ENCODE measurements around the gene ABHD12. TPM values are rescaled to one million over a fixed set of nuclear protein-coding genes. Genes with fewer than 3 reads are reported as not detected.
A peak's percentile ranks its signal among the peaks of the same experiment; 100 is the strongest.

The ABHD12 gene
- total RNA-seq, 1 experiment from 2014 or later: 22.3 TPM

DNA sequence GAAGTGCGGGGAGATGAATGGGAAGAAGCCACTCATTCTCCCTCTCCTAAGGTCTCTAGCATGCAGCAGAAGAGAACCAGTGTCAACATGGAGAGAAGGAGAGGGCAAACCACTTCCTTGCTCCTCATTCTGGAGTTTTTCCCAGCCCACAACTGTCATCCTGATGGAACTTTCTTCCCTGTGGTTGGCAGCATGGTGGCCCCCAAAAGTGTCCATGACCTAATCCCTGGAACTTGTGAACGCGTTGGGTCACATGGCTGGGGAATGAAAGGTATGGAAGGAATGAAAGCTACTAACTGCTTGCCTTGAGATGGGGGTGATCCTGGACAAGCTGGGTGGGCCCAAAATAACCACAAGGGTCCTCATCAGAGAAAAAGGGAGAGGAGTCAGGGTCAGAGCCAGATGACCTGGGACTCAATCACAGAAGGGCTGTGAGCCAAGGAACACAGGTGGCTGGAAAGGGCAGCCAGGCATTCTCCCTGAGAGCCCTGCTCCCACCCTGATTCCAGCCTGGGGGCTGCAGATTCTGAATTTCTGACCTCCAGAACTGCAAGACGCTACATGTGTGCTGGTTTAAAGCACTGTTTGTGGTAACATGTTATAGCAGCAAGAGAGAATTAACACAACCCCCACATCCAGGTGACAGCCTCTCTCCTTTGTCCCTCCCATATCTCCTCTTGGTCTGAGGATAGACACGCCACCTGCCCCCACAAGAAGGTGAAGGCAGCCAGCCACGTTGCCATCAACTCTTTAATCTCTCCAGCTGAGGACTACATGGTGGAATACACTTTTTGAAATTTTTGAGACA, 79.5 kb downstream of the ABHD12 start:
- DNase-seq (ENCODE audit: low spot score): no peak
- in situ Hi-C loops (cut with HindIII; ENCODE audit: low sequenced_read_pairs): no loop called here

DNA sequence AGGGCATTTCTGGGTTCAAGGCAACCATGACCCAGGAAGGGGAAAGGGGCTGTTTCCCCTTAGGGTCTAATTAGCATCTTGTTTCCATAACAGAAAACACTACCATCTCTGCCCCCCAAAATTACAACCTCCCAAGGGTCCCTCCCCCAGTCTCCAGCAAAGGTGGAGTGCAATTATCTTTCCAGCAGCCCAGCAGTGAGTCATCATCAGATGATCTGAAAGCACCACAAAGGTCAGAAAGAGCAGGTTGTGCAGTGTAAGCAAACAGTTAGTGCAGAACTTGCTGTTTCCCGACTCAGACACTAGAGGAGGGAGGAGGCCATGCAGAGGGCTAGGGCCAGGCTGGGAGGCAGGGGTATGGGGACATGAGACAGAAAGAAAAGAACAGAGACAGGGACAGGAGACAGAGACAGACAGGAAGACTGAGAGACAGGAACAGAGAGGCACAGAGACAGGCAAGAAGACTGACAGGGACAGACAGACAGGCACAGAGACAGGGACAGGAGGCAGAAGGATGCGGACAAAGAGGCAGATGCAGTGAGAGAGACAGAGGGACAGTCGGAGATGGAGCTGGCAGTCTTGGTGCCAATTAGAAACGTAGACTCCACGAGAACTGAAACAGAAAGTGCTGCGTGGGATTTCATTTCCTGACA, 80.2 kb downstream of the ABHD12 start:
- peak; percentile 61 for DNase-seq (ENCODE audit: low spot score)
- in situ Hi-C loops (cut with HindIII; ENCODE audit: low sequenced_read_pairs): no loop called here

DNA sequence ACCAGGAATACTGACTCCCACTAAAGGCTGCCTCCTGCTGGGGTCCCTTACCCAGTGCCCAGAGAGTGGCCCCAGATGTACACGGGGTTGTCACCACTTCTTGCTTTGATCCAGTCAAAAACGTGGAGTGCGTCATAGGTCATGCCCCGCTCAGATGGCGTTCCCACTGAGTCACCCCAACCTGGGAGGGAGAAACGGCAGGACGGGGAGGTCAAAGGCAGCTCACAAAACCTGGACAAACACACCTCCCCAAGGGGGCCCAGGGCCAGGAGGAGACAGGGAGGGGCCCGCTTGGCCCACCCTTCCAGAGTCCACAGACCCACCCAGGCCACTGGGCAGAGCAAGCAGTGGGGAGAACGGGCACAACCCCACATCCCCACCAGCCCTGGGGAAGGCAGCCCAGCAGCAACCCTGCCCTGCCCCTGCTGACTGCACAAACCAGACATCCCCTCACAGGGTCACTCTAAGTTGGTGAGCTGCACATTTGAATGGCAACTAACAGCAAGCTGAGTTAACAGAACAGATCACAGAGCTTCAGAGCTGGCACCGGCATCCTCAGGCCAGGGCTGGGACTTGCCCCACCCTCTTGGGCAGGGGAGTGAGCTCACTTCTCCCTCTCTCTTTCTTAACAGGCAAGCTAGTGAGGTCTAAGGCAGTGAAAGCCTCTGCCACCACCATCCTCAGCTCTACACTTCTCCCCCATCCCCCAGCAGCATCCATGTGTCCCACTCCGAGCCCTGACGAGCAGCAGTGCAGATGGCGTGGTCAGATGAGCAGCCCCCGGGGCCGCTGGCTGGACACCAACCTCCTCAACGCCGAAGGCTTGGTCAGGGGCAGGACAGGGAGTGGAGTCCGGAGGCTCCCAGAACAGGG, 81.0 kb downstream of the ABHD12 start:
- DNase-seq (ENCODE audit: low spot score): no peak
- in situ Hi-C loops (cut with HindIII; ENCODE audit: low sequenced_read_pairs): no loop called here

DNA sequence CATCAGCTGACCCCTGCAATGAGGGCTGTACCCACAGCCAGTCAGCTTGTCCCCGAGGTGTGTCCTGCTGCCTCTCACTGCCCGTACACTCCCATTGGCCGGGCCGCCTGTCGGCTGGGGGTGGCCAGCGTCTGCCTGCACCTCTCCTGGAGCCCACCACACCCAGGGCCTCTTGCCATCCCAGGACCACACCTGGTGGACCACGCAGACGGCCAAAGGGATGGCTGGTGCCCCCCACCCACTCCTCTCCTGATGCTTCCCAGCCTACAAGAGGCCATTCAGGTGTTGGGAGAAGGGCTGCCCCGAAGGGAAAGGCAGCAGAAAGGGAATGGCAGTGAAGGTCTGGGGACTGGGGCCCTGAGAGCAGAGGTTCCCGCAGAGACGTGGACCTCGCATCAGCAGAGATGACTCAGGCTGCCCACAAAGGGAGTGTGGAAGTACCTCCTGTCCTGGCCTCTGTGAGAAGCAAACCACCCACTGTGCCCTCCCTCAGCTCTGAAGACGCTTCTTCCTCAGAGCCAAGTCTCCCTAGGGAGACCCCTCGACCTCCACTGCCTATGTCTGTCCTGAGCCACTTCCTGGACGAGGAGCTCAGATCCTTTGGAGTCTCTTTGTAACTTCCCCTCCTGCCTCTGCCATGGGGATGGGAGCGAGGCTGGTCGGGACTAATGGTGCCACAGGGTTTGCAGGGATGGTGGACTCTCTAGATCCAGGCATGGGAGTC, 81.8 kb downstream of the ABHD12 start:
- in situ Hi-C loops (cut with HindIII; ENCODE audit: low sequenced_read_pairs): no loop called here
- no peak for DNase-seq (ENCODE audit: low spot score)

DNA sequence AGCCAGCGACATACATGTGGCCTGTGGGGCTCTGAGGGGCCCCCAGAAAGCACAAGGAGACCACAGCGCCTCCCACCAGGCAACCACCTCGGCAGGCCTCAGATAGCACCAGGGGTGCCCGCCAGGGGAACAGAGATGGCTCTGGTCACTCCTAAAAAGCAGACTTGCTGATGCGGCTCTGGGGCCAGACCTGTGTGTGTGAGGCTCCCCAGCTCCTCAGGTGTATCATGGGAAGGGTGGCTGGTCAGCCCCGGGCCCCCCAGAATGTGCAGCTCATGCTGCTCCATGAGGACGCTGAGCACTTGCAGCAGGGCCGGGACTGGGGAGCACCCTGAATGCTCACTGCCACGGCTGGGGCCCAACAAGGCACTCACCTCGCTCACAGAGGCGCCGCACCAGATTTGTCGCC, 82.5 kb downstream of the ABHD12 start:
- in situ Hi-C loops (cut with HindIII; ENCODE audit: low sequenced_read_pairs): no loop called here
- DNase-seq (ENCODE audit: low spot score): no peak

DNA sequence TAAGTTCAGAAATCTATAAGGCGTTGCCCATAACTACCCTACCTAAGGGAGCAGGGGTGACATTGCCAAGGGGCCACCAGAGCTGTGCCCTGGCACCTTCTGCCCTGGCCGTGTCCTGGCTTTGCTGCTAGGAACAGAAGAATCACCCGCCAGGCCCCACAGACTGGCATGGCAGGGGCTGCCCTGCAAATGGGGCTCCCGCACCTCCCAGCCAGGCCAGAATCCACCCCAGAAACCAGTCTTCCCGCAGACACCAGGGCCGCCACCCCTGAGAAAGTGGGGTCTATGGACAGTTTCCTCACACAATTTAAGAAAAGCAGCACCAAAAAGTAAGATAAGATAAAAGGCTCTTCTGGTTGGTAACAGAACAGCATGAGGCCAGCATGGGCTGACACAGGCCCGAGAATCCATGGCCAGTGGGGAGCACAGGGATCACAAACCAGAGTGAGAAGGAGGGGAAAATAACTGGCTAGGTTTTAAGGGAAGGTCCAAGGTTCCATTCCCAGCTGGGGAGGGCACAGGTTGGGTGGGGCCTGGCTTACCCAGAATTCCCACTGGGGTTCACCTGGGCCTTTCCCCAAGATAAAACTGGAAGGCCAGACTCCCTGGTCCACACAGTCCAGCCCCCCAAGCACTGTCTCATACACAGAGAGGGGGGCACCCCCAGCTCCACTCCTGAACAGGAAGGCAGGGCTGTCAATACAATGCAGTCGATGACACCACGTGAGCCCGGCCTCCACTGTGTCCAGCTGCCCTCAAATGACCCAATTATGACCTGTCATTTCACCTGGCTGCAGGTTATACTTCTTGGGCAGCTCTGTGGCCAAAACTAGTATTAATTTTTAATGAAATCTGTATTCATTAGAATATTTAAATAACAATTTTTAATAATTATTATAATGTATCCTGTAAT, 83.4 kb downstream of the ABHD12 start:
- in situ Hi-C loops (cut with HindIII; ENCODE audit: low sequenced_read_pairs): no loop called here

DNA sequence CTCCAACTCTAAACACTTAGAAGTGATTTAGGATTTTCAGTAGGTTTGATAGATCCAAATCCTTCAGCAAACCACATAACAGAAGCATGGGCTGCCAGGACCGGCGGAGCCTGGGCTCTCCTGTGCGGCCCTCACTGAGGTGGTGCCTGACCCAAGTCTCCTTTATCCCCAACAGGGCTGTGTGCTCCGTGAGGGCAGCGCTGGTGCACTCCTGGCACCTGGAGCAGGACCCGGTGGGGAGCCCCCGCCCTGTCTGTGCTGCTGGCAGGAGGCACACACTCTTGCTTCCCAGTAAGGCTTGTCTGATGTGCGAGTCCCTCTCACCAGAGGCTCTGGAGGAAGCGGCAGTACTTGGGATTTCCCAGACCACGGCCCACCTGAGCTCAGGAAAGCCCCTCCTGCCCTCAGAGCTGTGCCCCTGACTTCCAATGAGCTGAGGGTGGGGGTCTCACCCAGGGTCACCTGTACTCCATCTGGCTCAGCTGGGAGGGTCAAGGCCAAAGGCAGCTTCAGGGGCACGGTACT, 86.5 kb downstream of the ABHD12 start:
- no peak for DNase-seq (ENCODE audit: low spot score)
- in situ Hi-C loops (cut with HindIII; ENCODE audit: low sequenced_read_pairs): no loop called here

More for the DNA sequence above, 83.4 kb downstream of the ABHD12 start:
- DNase-seq (ENCODE audit: low spot score): no peak

DNA sequence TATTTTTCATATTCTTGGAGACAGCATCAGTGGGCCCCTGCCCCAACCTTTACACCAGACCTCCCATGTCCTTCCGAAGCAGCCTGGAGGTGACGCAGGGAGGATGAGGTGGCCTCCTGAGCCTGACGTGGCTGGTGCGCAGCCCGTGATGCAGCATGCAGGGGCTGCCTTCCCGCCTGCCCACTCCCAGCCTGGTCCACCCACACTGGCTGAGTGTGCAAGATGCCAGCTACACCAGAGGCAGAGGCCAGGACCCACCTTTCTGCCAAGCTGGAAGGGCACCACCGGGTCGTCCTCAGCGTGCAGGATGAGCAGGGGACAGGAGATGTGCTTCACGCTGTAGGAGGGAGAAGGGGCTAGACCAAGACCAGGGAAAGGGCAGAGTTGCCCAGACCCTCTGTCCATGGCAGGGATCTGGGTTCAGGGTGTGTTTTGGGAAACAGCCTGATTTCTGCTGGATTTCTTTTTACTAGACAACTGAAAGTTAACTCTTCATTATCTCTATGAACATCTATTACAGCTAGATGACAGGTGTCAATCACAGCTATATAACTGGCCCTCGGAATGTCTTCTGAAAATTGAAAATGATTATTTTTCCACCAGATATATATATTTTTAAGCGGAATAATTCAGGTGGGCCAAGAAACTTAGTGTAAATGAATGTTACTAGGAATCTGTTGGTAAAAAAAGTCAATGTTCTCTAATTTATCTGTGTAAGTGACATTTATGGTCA, 87.2 kb downstream of the ABHD12 start:
- in situ Hi-C loops (cut with HindIII; ENCODE audit: low sequenced_read_pairs): no loop called here
- DNase-seq (ENCODE audit: low spot score): no peak

DNA sequence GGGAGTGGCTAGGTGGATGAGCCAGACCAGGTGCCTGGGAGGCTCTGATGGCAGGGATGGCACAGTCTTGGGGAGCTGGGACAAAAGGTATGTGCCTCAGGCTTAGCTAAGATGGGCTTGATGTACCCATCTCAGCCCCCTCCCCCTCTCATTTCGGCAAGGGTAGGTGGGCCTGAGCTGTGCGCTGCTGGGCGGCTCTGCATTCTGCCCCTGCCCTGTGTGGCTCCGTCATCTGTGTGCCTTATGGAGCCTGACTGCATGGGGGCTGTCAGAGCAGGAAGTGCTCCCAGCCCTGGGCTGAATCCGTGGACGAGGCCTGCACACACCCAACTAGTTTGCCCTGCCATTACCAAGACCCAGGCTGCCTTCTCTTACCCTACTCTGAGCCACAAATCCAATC, 88.0 kb downstream of the ABHD12 start:
- in situ Hi-C loops (cut with HindIII; ENCODE audit: low sequenced_read_pairs): no loop called here
- no peak for DNase-seq (ENCODE audit: low spot score)

DNA sequence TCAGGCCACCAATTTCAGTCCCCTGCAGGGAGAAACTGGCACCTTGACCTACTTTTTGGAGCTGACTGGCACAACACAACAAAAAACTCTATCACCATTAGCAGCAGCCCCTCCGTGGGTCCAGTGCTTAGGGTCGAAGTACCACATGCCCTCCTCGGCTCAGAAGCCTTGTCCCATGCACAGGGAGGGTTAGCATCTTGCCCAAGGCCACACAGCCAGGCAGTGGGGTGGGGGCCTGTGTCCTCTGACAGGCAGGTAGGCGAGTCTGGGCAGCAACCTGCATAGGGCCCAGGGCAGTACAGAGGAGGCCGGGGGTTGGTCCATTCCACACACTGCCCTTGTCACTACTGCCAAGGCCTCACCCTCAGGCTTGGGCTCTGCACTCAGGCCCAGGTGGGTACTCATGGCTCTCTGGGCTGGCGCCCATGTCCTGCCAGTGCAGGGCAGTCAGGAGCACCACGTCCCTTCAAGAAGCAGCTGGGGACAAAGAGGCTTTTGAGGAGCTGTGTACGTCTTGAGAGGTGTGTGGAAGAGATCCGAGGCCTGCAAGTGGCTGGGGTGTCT, 89.2 kb downstream of the ABHD12 start:
- in situ Hi-C loops (cut with HindIII; ENCODE audit: low sequenced_read_pairs): no loop called here
- no peak for DNase-seq (ENCODE audit: low spot score)

DNA sequence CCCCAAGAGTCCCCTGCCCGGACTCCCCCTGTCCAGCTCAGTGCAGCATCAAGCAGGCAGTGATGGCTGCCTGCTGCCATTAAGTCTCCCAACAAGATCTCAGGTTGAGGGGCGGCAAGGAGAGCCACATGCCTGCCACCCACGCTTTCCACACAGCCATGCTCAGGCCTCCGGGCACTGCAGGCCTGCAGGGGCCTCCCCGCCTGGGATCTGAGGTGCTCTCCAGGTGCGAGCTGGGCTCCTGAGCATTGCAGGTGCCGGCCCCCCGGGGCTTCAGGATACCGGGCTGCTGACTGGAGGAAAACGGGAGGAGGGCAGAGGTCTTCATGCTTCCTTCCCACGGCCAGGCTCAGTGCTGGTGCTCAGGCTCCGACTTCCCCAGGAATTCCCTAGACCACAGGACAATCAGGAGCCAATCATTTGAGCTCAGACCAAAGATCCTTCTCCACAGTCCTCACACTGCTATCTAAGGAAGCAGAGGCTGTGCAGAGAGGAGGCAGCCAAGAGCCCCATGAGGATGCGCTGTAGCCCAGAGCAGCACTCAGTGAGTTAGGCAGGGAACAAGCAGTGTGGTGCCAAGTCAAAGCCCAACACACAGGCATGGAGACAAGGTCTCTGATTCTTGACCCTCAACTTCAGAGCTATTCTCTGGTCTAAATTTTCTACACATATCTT, 90.0 kb downstream of the ABHD12 start:
- no peak for DNase-seq (ENCODE audit: low spot score)
- in situ Hi-C loops (cut with HindIII; ENCODE audit: low sequenced_read_pairs): no loop called here

DNA sequence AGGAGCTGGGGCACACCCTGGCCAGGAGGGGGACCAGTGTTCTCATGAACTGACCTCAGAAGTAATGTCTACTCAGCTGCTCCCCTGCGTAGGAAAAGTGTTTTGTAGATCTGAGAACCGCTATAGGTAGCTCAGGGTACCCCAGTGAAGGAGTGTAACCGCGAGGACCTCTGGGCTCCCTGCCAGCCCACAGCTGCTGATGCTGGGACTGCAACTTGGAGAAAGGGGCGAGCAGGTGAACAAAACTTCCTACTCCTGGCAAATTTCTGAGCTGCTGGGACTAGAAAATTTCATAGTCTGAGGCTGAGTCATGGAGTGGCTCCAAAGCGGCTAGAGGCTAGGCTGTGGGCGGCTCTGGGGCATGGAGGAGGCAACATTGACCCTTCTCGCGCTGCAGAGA, 90.8 kb downstream of the ABHD12 start:
- in situ Hi-C loops (cut with HindIII; ENCODE audit: low sequenced_read_pairs): no loop called here

DNA sequence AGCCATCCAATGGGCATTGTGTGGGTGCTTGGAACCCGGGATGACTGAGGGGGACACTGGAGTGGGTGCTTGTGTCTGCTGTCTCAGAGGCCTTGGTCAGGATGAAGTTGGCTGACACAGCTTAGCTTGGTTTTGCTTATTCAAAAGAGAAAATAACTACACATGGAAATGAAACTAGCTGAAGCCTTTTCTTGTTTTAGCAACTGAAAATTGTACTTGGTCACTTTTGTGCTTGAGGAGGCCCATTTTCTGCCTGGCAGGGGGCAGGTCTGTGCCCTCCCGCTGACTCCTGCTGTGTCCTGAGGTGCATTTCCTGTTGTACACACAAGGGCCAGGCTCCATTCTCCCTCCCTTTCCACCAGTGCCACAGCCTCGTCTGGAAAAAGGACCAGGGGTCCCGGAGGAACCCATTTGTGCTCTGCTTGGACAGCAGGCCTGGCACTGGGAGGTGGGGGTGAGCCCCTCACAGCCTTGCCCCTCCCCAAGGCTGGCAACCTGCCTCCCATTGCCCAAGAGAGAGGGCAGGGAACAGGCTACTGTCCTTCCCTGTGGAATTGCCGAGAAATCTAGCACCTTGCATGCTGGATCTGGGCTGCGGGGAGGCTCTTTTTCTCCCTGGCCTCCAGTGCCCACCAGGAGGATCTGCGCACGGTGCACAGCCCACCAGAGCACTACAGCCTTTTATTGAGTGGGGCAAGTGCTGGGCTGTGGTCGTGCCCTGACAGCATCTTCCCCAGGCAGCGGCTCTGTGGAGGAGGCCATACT, 93.3 kb downstream of the ABHD12 start:
- DNase-seq (ENCODE audit: low spot score): no peak
- in situ Hi-C loops (cut with HindIII; ENCODE audit: low sequenced_read_pairs): no loop called here

More for the DNA sequence above, 90.8 kb downstream of the ABHD12 start:
- DNase-seq (ENCODE audit: low spot score): no peak

DNA sequence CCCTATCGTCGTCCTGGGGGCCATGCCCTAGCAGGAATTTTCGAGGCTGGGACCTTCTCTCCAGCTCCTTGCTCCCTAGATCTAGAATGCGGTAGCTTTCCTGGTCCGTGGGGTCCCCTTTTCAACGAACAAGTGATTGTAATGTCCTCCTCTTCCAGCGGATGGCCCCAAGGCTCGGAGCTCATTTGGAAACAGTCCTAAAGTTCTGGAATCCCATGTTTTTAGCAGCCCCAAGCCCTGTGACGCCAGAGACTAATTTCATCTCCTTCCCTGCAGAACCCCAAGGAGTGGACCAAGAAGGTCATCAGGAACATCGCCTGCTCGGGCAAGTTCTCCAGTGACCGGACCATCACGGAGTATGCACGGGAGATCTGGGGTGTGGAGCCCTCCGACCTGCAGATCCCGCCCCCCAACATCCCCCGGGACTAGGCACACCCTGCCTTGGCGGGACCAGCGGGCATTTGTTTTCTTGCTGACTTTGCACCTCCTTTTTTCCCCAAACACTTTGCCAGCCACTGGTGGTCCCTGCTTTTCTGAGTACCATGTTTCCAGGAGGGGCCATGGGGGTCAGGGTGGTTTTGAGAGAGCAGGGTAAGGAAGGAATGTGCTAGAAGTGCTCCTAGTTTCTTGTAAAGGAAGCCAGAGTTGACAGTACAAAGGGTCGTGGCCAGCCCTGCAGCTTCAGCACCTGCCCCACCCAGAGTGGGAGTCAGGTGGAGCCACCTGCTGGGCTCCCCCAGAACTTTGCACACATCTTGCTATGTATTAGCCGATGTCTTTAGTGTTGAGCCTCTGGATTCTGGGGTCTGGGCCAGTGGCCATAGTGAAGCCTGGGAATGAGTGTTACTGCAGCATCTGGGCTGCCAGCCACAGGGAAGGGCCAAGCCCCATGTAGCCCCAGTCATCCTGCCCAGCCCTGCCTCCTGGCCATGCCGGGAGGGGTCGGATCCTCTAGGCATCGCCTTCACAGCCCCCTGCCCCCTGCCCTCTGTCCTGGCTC, 94.2 kb downstream of the ABHD12 start:
- DNase-seq (ENCODE audit: low spot score): no peak
- in situ Hi-C loops (cut with HindIII; ENCODE audit: low sequenced_read_pairs): no loop called here
